Osteoblast (primary cell): ENCODE results near the gene CBR4. TPM values are rescaled to one million over a fixed set of nuclear protein-coding genes. Genes with fewer than 3 reads are reported as not detected.

Experiments used
- DNase-seq: peaks from one replicate; pipeline ENCODE4 v3.0.0; 2011; ENCODE audit warnings: low spot score, mixed read lengths; ENCODE audit not compliant: insufficient read length; ENCODE audit errors: missing footprints
- H2AFZ ChIP-seq: 2 replicates; pipeline ENCODE4 v1.6.0; 2011; ENCODE audit warnings: mild to moderate bottlenecking, low read length
- H3K27ac ChIP-seq: 2 replicates; pipeline ENCODE4 v1.5.1; 2011; ENCODE audit warnings: mild to moderate bottlenecking, low read depth, low read length, moderate library complexity
- H3K27me3 ChIP-seq: 2 replicates; pipeline ENCODE4 v1.6.0; 2012; ENCODE audit warnings: mild to moderate bottlenecking, control low read depth, inconsistent platforms, low read length, moderate library complexity; ENCODE audit not compliant: insufficient read depth
- H3K36me3 ChIP-seq: 2 replicates; pipeline ENCODE4 v1.5.1; 2011; ENCODE audit warnings: mild to moderate bottlenecking, low read length, control low read depth, moderate library complexity; ENCODE audit not compliant: insufficient read depth
- H3K4me1 ChIP-seq: 2 replicates; pipeline ENCODE4 v1.5.1; 2011; ENCODE audit warnings: mild to moderate bottlenecking, low read length, control low read depth, moderate library complexity; ENCODE audit not compliant: insufficient read depth
- H3K4me2 ChIP-seq: 2 replicates; pipeline ENCODE4 v1.6.0; 2011; ENCODE audit warnings: mild to moderate bottlenecking, low read length; ENCODE audit not compliant: insufficient read depth
- H3K4me3 ChIP-seq: fragments of 200-600 bp; sonication (generic); 3 replicates; pipeline ENCODE4 v1.5.1; 2012; ENCODE audit warnings: mild to moderate bottlenecking, low read length, inconsistent platforms; ENCODE audit not compliant: insufficient read depth
- H3K79me2 ChIP-seq: 2 replicates; pipeline ENCODE4 v1.6.0; 2012; ENCODE audit warnings: mild to moderate bottlenecking, low read length, control low read depth, inconsistent platforms; ENCODE audit not compliant: insufficient read depth
- H3K9me3 ChIP-seq: 2 replicates; pipeline ENCODE4 v1.5.1; 2011; ENCODE audit warnings: low read depth, low read length, control low read depth
- H4K20me1 ChIP-seq: 2 replicates; pipeline ENCODE4 v1.6.0; 2012; ENCODE audit warnings: mild to moderate bottlenecking, low read length, control low read depth; ENCODE audit not compliant: insufficient read depth
- CTCF ChIP-seq: IDR thresholded peaks from 2 replicates; pipeline ENCODE4 v1.5.1; 2011; ENCODE audit warnings: mild to moderate bottlenecking, low read depth, low read length, moderate library complexity; ENCODE audit errors: extremely low read depth
- total RNA-seq: library from RNA; depleted of rRNA; stranded (reverse); fragments of >200 nt; gene quantifications from 2 replicates; pipeline ENCODE4 v1.2.3, GENCODE V29; 2012

The CBR4 gene
- total RNA-seq, 1 donor = 19.2 TPM

GRCh38 chr4:169033660-169034059 lies 23.6 kb upstream of the CBR4 start:
- no peaks in the 10 kb centered on the region for H4K20me1 ChIP-seq
- no peaks in the 10 kb centered on the region for H3K79me2 ChIP-seq
- no peak for TF ChIP-seq CTCF
- H3K4me1 ChIP-seq = peaks cover 5% of the 10 kb centered on the region
- H3K4me2 ChIP-seq = no peak overlapping the region
- no peaks in the 10 kb centered on the region for H3K27me3 ChIP-seq
- H3K27ac ChIP-seq = no peak overlapping the region
- no peak overlapping the region for H2AFZ ChIP-seq
- H3K36me3 ChIP-seq = no peaks in the 10 kb centered on the region
- no peak overlapping the region for H3K4me3 ChIP-seq
- no peaks in the 10 kb centered on the region for H3K9me3 ChIP-seq
- no peak for DNase-seq

GRCh38 chr4:169032883-169033645 lies 23.0 kb upstream of the CBR4 start:
- DNase-seq = peak; percentile 58
- no peak overlapping the region for H3K27ac ChIP-seq
- H3K9me3 ChIP-seq = no peaks in the 10 kb centered on the region
- H3K4me1 ChIP-seq = peaks cover 5% of the 10 kb centered on the region
- H4K20me1 ChIP-seq = no peaks in the 10 kb centered on the region
- H3K36me3 ChIP-seq = no peaks in the 10 kb centered on the region
- H3K4me2 ChIP-seq = no peak overlapping the region
- H2AFZ ChIP-seq = no peak overlapping the region
- H3K27me3 ChIP-seq = no peaks in the 10 kb centered on the region
- H3K79me2 ChIP-seq = no peaks in the 10 kb centered on the region
- TF ChIP-seq CTCF = no peak
- H3K4me3 ChIP-seq = no peak overlapping the region

- Histone ChIP-seq H3K27ac (no peak overlapping the region), H3K4me3 (no peak overlapping the region), H3K4me1 (peaks cover 9% of the 10 kb centered on the region), H3K9me3 (no peaks in the 10 kb centered on the region), H4K20me1 (no peaks in the 10 kb centered on the region), H3K79me2 (no peaks in the 10 kb centered on the region), H2AFZ (no peak overlapping the region), H3K36me3 (no peaks in the 10 kb centered on the region), H3K4me2 (no peak overlapping the region), H3K27me3 (no peaks in the 10 kb centered on the region)
- no peak for DNase-seq
- TF ChIP-seq CTCF = no peak
Observed at GRCh38 chr4:169032194-169032593, 22.1 kb upstream of the CBR4 start.

GRCh38 chr4:169031392-169031791 lies 21.3 kb upstream of the CBR4 start:
- no peak for TF ChIP-seq CTCF
- Histone ChIP-seq H2AFZ (no peak overlapping the region), H4K20me1 (no peaks in the 10 kb centered on the region), H3K79me2 (no peaks in the 10 kb centered on the region), H3K36me3 (no peaks in the 10 kb centered on the region), H3K27ac (no peak overlapping the region), H3K9me3 (no peaks in the 10 kb centered on the region), H3K4me1 (peaks cover 13% of the 10 kb centered on the region), H3K4me2 (no peak overlapping the region), H3K27me3 (no peaks in the 10 kb centered on the region), H3K4me3 (no peak overlapping the region)
- peak; percentile 70 for DNase-seq
